Measurements from ENCODE around the gene RNU7-1.
A peak's percentile ranks its signal among the peaks of the same experiment; 100 is the strongest.

RNU7-1 gene

GRCh38 chr12:6964605-6965025 lies 21.0 kb downstream of the RNU7-1 start:
- peak overlapping the region; percentile 40; the same call in 1 of the 2 replicates for H3K9ac ChIP-seq (ENCODE audit: low read depth, low read length)
- peaks cover 30% of the 10 kb centered on the region for H3K4me1 ChIP-seq (ENCODE audit: insufficient read depth, low read length)
- H3K4me3 ChIP-seq (ENCODE audit: low read length): no peak overlapping the region; the same call in 1 of the 2 replicates
- WGBS: 87% methylated on average over 8 of the region's 8 CpGs
- H3K27me3 ChIP-seq (ENCODE audit: insufficient read depth, low read length): no peaks in the 10 kb centered on the region
- no peaks in the 10 kb centered on the region for H3K9me3 ChIP-seq (ENCODE audit: insufficient read depth, low read depth, low read length)
- peak overlapping the region; percentile 77; the same call in 1 of the 2 replicates for H3K27ac ChIP-seq (ENCODE audit: low read depth, low read length)
- H3K36me3 ChIP-seq (ENCODE audit: insufficient read depth, low read length): peaks cover 52% of the 10 kb centered on the region

GRCh38 chr12:6965026-6965661 lies 21.5 kb downstream of the RNU7-1 start:
- H3K9me3 ChIP-seq (ENCODE audit: insufficient read depth, low read depth, low read length): no peaks in the 10 kb centered on the region
- H3K36me3 ChIP-seq (ENCODE audit: insufficient read depth, low read length): peaks cover 52% of the 10 kb centered on the region
- H3K4me1 ChIP-seq (ENCODE audit: insufficient read depth, low read length): peaks cover 30% of the 10 kb centered on the region
- H3K27ac ChIP-seq (ENCODE audit: low read depth, low read length): peak overlapping the region; percentile 77; the same call in 1 of the 2 replicates
- H3K9ac ChIP-seq (ENCODE audit: low read depth, low read length): no peak overlapping the region
- WGBS: 51% methylated on average over 12 of the region's 12 CpGs
- H3K27me3 ChIP-seq (ENCODE audit: insufficient read depth, low read length): no peaks in the 10 kb centered on the region
- H3K4me3 ChIP-seq (ENCODE audit: low read length): no peak overlapping the region

DNA sequence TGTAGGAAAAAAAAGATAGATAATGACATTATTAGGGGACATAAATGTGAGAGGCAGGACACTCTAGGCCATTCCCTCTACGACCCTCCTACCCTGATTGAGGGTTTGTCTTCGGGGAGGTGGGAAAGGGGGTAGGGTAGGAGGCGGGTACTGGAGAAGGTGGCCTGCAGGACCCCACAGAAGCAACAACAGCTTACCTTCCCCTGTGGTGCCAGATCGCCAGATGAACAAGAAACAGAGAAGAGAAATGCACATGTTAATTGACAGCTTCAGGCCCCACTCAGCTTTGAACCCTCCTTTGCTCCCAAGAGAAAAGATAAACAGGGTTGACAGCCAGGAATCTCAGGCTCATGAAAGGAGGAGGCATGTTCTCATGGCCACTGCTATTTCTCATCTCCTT lies 22.1 kb downstream of the RNU7-1 start:
- H3K27ac ChIP-seq (ENCODE audit: low read depth, low read length): no peak overlapping the region; the same call in 1 of the 2 replicates
- no peaks in the 10 kb centered on the region for H3K9me3 ChIP-seq (ENCODE audit: insufficient read depth, low read depth, low read length)
- H3K36me3 ChIP-seq (ENCODE audit: insufficient read depth, low read length): peaks cover 52% of the 10 kb centered on the region
- H3K4me3 ChIP-seq (ENCODE audit: low read length): no peak overlapping the region
- H3K27me3 ChIP-seq (ENCODE audit: insufficient read depth, low read length): no peaks in the 10 kb centered on the region
- H3K9ac ChIP-seq (ENCODE audit: low read depth, low read length): no peak overlapping the region
- WGBS: 82% methylated on average over 3 of the region's 4 CpGs
- H3K4me1 ChIP-seq (ENCODE audit: insufficient read depth, low read length): peaks cover 29% of the 10 kb centered on the region

DNA sequence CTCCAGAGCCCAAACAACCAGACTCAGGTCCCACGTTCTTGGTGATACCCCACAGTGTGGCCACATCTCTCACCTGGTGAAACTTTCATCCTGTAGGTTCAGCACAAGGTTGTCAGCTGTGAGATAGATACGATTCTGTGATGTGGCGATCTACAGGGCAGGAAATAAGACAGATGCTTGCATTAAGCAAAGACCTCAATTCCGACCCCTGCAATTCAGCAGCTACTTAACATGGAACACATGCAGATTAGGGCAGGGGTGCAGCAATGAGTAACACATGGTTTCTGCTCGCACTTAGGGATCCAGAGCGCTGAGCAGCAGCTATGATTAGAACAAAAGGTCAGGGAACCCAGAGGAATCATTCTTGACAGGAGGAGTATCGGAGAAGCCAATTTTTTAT lies 22.7 kb downstream of the RNU7-1 start:
- no peak overlapping the region; the same call in 1 of the 2 replicates for H3K27ac ChIP-seq (ENCODE audit: low read depth, low read length)

DNA sequence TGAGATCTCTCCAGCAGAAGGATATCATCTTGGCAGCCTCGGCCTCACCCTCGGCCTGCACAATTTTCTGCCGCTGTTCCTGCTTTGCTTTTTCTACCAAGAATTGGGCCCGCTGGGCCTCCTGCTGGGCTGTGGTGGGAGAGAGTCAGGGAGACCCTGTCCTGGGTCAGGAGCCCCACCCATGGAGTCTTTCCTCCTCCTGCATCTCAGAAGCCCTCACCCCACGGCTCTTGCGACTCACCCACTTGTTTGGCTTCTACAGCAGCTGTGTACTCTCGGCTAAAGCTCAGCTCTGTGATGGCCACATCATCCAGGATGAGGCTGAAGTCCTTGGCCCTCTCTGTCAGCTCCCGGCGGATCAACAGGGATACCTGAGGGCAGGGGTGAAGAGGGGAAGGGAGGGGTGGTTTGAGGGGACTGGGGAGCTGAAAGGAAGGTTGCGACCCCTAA lies 24.1 kb downstream of the RNU7-1 start:
- peaks cover 14% of the 10 kb centered on the region for H3K4me1 ChIP-seq (ENCODE audit: insufficient read depth, low read length)
- peaks cover 56% of the 10 kb centered on the region for H3K36me3 ChIP-seq (ENCODE audit: insufficient read depth, low read length)
- 94% methylated on average over 10 of the region's 10 CpGs for WGBS
- H3K4me3 ChIP-seq (ENCODE audit: low read length): no peak overlapping the region
- no peaks in the 10 kb centered on the region for H3K9me3 ChIP-seq (ENCODE audit: insufficient read depth, low read depth, low read length)
- H3K27ac ChIP-seq (ENCODE audit: low read depth, low read length): no peak overlapping the region
- H3K9ac ChIP-seq (ENCODE audit: low read depth, low read length): no peak overlapping the region
- no peaks in the 10 kb centered on the region for H3K27me3 ChIP-seq (ENCODE audit: insufficient read depth, low read length)

More for the DNA sequence above, 22.7 kb downstream of the RNU7-1 start:
- Histone ChIP-seq H3K9me3 (ENCODE audit: insufficient read depth, low read depth, low read length) (no peaks in the 10 kb centered on the region), H3K4me1 (ENCODE audit: insufficient read depth, low read length) (peaks cover 23% of the 10 kb centered on the region), H3K9ac (ENCODE audit: low read depth, low read length) (no peak overlapping the region), H3K27me3 (ENCODE audit: insufficient read depth, low read length) (no peaks in the 10 kb centered on the region), H3K4me3 (ENCODE audit: low read length) (no peak overlapping the region), H3K36me3 (ENCODE audit: insufficient read depth, low read length) (peaks cover 52% of the 10 kb centered on the region)
- 95% methylated on average over 7 of the region's 7 CpGs for WGBS

DNA sequence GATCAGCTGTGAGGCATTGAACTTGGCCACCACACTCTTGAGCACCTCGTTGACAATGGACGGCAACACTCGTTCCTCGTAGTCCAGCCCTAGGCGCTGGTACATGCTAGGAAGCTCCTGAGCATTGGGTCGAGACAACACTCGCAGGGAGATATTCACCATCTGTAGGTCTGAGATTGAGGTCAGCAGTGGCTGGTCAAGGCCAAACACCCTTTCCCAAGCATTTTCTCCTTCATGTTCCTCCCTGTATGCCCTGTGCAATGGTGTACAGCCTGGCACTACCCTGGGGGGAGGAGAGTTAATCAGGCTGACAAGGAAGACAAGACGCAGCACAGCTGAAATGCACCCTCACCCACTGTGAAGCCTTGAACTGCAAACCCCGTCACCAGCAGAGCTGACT lies 24.8 kb downstream of the RNU7-1 start:
- H3K9me3 ChIP-seq (ENCODE audit: insufficient read depth, low read depth, low read length): no peaks in the 10 kb centered on the region
- WGBS: 97% methylated on average over 9 of the region's 9 CpGs
- H3K36me3 ChIP-seq (ENCODE audit: insufficient read depth, low read length): peaks cover 56% of the 10 kb centered on the region
- no peaks in the 10 kb centered on the region for H3K27me3 ChIP-seq (ENCODE audit: insufficient read depth, low read length)
- H3K9ac ChIP-seq (ENCODE audit: low read depth, low read length): peak overlapping the region; percentile 95
- H3K4me3 ChIP-seq (ENCODE audit: low read length): peak overlapping the region; percentile 86; the same call in 1 of the 2 replicates
- H3K4me1 ChIP-seq (ENCODE audit: insufficient read depth, low read length): peaks cover 12% of the 10 kb centered on the region
- no peak overlapping the region for H3K27ac ChIP-seq (ENCODE audit: low read depth, low read length)

- peaks cover 61% of the 10 kb centered on the region for H3K36me3 ChIP-seq (ENCODE audit: insufficient read depth, low read length)
- peak overlapping the region; percentile 86 for H3K4me3 ChIP-seq (ENCODE audit: low read length)
- no peaks in the 10 kb centered on the region for H3K27me3 ChIP-seq (ENCODE audit: insufficient read depth, low read length)
- H3K9ac ChIP-seq (ENCODE audit: low read depth, low read length): peak overlapping the region; percentile 95
- H3K9me3 ChIP-seq (ENCODE audit: insufficient read depth, low read depth, low read length): no peaks in the 10 kb centered on the region
- peaks cover 12% of the 10 kb centered on the region for H3K4me1 ChIP-seq (ENCODE audit: insufficient read depth, low read length)
- H3K27ac ChIP-seq (ENCODE audit: low read depth, low read length): peak overlapping the region; percentile 94
- WGBS: 1% methylated on average over 31 of the region's 31 CpGs
These were observed 26.5 kb downstream of the RNU7-1 start for GRCh38 chr12:6970096-6970527.

- Histone ChIP-seq H3K27me3 (ENCODE audit: insufficient read depth, low read length) (no peaks in the 10 kb centered on the region), H3K36me3 (ENCODE audit: insufficient read depth, low read length) (peaks cover 62% of the 10 kb centered on the region), H3K4me1 (ENCODE audit: insufficient read depth, low read length) (peaks cover 6% of the 10 kb centered on the region), H3K4me3 (ENCODE audit: low read length) (no peak overlapping the region), H3K9me3 (ENCODE audit: insufficient read depth, low read depth, low read length) (no peaks in the 10 kb centered on the region), H3K27ac (ENCODE audit: low read depth, low read length) (no peak overlapping the region), H3K9ac (ENCODE audit: low read depth, low read length) (no peak overlapping the region)
- 94% methylated on average over 6 of the region's 6 CpGs for WGBS
These were observed 30.6 kb downstream of the RNU7-1 start for GRCh38 chr12:6974180-6974579.

GRCh38 chr12:6975297-6976032 lies 31.8 kb downstream of the RNU7-1 start:
- Histone ChIP-seq H3K27ac (ENCODE audit: low read depth, low read length) (no peak overlapping the region), H3K36me3 (ENCODE audit: insufficient read depth, low read length) (peaks cover 72% of the 10 kb centered on the region)

DNA sequence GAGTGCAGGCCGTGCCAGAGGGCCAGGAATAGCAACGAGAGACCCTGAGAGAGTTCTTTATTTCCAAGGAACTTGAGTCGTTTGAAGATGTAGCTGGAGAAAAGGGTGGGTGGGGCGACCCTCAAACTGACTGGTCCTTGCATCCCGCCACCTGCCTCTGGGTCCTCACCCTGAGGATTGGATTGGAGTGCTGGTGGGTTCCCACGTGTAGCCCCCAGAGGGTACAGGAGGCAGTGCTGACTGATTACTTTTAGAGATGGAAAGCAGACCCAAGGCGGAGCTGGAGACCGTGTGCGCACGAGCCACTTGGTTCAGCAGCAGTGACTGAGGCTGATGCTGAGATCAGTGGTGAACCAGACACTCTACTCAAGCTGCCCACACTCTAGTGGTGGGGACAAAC lies 34.0 kb downstream of the RNU7-1 start:
- H3K36me3 ChIP-seq (ENCODE audit: insufficient read depth, low read length): peaks cover 81% of the 10 kb centered on the region
- no peaks in the 10 kb centered on the region for H3K4me1 ChIP-seq (ENCODE audit: insufficient read depth, low read length)
- H3K9me3 ChIP-seq (ENCODE audit: insufficient read depth, low read depth, low read length): no peaks in the 10 kb centered on the region
- no peak overlapping the region for H3K27ac ChIP-seq (ENCODE audit: low read depth, low read length)
- WGBS: 90% methylated on average over 10 of the region's 10 CpGs
- H3K9ac ChIP-seq (ENCODE audit: low read depth, low read length): no peak overlapping the region
- no peaks in the 10 kb centered on the region for H3K27me3 ChIP-seq (ENCODE audit: insufficient read depth, low read length)
- no peak overlapping the region for H3K4me3 ChIP-seq (ENCODE audit: low read length)

More at GRCh38 chr12:6975297-6976032, 31.8 kb downstream of the RNU7-1 start:
- 98% methylated on average over 2 of the region's 2 CpGs for WGBS
- no peaks in the 10 kb centered on the region for H3K9me3 ChIP-seq (ENCODE audit: insufficient read depth, low read depth, low read length)
- no peak overlapping the region for H3K9ac ChIP-seq (ENCODE audit: low read depth, low read length)
- peaks cover 4% of the 10 kb centered on the region for H3K4me1 ChIP-seq (ENCODE audit: insufficient read depth, low read length)
- no peak overlapping the region for H3K4me3 ChIP-seq (ENCODE audit: low read length)
- H3K27me3 ChIP-seq (ENCODE audit: insufficient read depth, low read length): no peaks in the 10 kb centered on the region

DNA sequence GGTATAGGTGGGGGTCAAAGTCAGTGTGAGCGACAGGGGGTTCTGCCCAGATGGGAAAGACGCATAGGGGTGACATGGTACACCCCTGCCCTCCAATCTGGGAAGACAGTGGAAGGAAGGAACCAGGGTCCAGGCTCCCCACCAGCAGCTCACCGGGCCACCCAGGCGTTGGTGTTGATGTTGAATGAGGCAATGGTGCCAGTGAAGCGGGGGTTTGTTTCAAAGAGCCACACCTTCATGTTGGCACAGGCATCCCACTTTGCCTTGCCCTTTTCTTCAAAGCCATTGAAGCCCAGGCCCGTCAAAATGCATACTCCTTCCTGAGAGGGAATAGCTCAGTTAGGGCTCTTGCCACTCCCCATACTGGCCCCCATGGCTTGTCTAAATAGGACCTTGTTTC lies 34.6 kb downstream of the RNU7-1 start:
- Histone ChIP-seq H3K27ac (ENCODE audit: low read depth, low read length) (no peak overlapping the region), H3K27me3 (ENCODE audit: insufficient read depth, low read length) (no peaks in the 10 kb centered on the region), H3K9me3 (ENCODE audit: insufficient read depth, low read depth, low read length) (no peaks in the 10 kb centered on the region), H3K4me1 (ENCODE audit: insufficient read depth, low read length) (no peaks in the 10 kb centered on the region), H3K36me3 (ENCODE audit: insufficient read depth, low read length) (peaks cover 84% of the 10 kb centered on the region), H3K4me3 (ENCODE audit: low read length) (no peak overlapping the region), H3K9ac (ENCODE audit: low read depth, low read length) (no peak overlapping the region)
- WGBS: 95% methylated on average over 6 of the region's 6 CpGs

Measured in HUES64 (cell line).